Stimulated activated CD8-positive, alpha-beta memory T cell treated with anti-CD3 and anti-CD28 coated beads, Interleukin-4, amount 100 ng/mL, for 4 hours (primary cell): Measurements from ENCODE around the gene LCN12.
A peak's percentile ranks its signal among the peaks of the same experiment; 100 is the strongest.

Source experiments
- DNase-seq, 2 donors: peaks; one replicate each; pipeline ENCODE4 v3.0.0-alpha.2; 2020; ENCODE audit warnings: low read depth in 2 of 2, low spot score in 1 of 2

LCN12 gene

DNA sequence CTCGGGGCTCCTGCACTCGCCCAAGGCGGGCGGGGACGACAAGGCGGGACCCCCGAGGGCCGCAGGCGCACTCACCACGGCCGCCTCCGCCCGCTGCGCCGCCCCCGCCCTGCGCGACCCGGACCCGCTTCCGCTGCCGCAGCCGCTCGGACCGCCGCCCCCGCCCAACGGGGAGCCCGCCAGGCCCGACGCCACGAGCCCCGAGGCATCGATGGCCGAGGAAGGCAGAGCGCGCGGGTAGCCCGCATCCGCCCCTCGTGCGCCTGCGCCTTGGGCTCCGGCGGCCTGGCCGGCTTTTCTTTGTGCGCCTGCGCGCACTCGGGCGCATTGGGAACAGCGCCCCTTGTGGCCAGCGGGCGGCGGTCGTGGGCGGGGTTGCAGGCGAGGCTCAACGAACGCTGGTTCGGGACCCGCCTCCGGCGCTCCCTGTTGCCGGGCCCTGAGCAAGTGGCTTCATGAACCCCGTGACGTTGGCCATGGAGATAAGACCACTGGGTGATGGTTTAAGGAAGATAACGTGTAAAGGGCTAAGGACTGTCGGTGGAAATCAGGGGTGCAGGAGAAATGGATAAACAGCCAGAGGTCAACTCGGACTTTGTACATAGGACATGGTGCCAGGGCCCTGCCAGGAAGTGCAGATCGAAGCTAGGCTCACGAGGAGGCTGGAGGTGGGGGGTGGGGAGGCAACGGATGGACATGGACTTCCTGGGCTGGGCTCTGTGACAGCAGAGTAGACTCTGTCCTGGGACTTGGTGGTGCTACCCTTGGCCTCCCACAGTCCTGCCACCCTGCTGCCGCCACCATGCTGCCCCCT lies 7.3 kb upstream of the LCN12 start, which contains the start of the genes C8G and FBXW5:
TSS of gene C8G (plus strand) at position 725 of the 814 bp plus-strand sequence. CDS start at position 803, 78 bp downstream.
TSS of gene FBXW5 (minus strand) at position 220 of the 814 bp plus-strand sequence. CDS start 655 bp downstream, outside the sequence.
- DNase-seq = peak; percentile 78 to 82

DNA sequence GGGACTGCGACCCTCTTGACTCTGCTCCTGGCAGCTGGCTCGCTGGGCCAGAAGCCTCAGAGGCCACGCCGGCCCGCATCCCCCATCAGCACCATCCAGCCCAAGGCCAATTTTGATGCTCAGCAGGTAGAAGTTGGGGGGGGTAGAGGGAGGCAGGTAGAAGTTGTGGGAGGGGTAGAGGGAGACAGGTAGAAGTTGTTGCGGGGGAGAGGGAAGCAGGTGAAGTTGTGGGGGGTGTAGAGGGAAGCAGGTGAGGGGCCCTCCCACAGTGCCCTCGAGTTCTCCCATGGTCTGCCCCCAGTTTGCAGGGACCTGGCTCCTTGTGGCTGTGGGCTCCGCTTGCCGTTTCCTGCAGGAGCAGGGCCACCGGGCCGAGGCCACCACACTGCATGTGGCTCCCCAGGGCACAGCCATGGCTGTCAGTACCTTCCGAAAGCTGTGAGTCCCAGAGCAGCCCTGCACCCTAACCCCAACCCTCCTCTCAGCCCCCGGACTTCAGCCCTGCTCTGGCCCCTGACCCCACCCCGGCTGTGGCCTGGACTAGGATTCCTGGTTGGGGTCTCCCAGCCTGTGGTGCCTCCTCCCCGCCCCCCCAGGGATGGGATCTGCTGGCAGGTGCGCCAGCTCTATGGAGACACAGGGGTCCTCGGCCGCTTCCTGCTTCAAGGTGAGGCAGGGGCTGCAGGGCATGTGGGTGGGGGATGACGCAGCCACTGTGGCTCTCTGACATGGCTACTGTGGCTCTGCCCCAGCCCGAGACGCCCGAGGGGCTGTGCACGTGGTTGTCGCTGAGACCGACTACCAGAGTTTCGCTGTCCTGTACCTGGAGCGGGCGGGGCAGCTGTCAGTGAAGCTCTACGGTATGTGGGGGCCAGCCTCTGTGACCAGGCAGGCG lies 6.5 kb upstream of the LCN12 start:
- no peak for DNase-seq

DNA sequence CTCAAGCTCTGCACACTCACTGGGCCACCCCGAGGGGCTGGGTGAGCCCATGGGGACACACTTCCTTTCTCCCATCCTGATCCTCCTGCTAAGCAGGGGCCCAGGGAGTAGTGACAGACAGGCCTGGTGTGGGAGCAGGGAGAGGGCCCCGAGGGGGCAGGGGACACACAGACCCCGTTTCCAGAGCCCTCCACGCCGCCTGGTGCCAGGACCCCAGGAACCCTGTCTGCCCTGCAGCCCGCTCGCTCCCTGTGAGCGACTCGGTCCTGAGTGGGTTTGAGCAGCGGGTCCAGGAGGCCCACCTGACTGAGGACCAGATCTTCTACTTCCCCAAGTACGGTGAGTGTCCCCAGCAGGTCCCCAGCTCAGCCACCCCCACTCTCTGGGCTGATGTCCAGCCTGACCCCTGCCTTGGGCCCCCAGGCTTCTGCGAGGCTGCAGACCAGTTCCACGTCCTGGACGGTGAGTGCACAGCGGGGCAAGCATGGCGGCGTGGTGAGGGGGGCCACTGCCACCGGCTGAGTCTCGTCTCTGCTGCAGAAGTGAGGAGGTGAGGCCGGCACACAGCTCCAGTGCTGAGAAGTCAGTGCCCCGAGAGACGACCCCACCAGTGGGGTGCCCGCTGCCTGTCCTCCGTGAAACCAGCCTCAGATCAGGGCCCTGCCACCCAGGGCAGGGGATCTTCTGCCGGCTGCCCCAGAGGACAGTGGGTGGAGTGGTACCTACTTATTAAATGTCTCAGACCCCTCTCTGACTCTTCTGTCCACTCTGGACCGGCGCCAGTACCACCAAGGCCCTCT lies 5.6 kb upstream of the LCN12 start:
- DNase-seq = no peak

DNA sequence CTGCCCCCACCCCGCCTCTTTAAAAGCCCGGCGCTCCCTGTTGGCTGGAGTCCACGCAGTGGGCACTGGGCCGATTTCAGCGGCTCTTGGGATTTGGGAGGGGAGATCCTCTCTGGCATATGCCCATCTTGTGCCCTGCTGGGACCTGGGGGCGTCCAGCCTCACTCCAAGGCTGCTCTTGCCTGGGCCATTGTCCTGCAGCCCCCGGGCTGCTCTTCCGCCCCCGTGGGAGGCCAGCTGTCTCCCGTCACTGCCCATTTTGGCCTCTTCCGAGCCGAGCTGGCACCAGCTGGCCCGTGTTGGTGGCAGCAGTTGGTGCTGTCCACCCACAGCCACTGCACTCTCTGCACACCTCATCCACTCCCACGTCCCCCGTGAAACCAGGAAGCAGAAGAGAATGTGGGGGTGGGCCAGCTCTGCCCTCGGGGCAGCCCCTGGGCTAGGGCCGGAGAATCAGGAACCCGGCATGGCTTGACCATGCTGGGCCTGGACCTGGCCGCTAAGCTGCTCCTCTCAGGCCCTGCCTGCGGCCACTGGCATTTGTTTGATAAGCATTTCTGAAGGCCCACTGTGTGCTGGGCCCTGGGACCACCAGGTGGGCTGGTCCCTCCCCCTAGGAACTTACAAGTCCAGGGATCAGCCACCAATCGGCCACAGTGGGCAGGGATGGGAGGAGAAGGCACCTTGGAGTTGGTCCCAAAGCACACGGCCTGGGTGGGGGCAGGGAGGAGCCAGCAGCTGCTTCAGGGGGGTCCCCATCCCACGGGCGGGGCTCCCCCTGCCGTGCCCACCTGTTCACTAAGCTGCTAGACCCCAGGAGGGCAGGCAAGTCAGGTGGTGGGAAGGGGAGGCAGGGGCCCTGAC lies 4.8 kb upstream of the LCN12 start:
- no peak for DNase-seq

DNA sequence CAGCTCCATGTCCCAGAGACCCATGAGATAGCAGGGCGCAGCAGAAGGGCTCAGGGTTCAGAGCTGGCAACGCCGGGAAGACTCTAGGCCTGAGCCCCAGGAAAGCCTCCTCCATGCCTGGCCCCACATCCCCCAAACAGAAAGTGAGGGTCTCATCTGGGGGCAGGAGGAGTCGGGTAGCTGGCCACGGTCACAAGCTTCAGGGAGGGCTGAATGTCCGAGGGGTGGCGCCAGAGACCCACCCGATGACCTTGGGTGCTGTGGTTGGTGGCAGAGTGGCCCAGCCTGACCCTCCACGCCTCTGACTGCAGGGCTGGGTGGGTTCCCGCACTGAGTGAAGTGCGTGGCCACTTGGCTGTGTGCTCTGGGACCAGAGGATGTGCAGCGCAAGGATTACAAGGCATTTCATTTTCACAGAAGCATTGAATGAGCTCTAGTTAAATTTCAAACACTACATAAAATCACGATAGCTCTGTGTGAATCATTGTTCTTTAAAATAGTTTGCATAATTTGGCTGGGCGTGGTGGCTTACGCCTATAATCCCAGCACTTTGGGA lies 4.0 kb upstream of the LCN12 start:
- DNase-seq = no peak

DNA sequence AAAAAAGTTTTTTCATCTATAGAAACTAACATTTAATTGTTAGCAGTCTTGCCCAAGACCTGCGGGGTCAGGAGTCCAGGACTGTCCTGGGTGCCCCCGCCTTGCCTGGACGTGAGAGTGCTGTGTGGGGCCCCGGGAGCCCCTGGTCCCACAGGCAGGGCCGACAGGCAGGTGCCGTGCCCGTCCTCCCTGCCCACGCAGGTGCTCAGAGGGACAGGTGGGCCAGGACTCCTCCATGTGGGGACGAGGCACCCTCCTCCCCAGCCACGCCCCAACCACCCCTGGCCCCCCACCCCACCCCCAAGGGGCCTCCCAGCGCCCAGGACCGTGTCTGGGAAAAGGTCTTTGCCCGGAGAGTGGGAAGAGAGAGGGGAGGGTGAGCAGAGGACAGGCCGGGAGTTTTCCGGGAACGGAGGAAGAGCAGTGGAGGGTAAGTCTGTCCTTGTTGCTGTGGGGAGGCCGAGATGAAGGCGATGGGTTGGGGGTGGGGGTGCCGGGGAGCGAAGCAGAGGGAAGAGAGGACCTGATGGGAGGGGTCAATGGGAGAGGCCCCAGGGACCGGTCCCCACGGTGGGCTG lies 2.7 kb upstream of the LCN12 start:
- DNase-seq = no peak

DNA sequence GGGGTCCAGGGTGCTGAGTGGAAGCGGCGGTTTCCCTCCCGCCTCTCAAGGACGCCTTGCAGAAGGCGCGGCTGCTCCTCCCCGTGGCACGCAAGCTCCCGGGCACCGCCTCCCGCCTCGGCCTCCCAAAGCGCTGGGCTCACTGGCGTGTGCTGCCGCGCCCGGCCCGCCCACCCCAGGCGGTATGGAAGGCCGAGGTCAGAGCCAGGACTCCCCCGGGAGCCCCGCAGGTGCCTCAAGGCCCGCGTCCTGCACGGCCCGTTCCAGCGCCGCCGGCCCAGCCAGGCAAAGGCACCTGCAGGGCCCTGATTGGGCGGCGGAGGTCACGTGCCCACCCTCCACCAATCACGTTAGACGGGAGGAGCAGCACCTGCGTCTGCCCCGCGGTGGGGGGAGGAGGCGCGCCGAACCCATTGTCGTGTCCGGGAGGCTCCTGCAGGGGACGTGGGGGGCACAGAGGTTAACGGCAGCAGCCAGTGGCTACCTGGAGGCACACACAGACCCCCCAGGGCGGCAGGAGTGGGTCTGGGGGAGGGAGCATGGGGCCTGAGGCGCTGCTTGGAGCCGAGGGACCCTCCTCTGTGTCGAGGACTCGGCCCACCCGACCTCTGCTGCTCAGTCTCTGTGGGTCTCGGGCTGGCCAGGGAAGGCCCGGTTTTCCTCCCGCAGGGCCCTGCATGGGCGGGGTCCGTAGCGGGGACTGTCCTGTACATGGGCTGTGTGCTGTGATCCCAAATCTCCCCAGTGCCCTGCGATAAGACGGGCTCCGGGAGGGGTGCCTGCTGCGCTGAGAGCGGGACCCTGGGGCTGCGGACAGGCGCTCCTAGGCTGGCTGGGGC lies 2.0 kb upstream of the LCN12 start:
- peak; percentile 93 to 95 for DNase-seq

DNA sequence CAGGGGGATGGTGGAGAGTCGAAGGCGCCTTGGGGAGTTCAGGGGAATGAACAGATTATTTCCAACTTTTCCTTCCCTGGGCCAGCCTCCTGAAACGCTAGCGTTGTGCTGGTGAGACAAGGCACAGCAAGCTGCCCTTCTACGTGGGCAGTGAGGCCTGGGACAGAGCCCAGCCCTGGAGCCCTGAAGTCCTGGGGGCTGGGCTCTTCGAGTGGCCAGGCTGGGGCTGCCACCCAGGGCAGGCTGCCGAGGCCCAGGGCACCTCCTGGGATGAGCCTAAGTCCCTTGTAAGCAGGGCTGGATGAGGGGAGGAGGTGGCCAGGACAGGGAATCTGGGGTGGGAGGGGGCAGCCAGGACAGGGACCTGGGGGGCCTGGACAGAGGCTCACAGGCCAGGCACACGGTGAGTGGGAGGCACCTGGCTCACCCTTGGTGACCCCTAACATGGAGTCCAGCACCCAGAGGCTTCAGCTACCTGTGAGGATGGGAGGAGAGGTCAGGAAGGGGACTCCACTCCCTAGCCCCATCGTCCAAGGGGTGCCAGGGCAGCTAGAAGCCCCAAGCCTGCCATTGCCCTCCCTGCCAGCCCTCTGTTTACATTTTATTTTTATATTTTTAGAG lies 1.3 kb upstream of the LCN12 start:
- DNase-seq = no peak

DNA sequence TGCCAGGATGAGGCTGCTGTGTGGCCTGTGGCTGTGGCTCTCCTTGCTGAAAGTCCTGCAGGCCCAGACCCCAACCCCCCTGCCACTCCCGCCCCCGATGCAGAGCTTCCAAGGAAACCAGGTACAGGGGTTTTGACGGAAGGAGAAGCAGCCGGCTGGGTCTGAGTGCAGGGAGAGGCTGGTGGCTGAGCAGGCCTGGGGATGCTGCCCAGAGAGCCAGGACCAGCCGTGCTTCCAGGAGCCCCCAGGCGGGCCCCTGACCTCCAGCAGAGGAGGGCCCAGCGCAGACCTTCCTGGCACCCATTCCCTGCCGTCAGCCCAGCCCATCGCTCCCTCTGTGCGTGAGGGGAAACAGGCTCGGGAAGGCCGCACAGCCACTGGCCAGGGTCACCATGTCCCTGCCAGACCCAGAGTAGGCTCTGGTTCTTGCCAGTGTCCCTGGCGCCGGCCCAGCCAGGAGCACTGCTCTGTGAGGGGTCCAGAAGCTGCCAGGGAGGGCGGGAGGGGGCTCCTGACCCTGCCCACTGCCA lies 313 bp downstream of the LCN12 start:
- no peak for DNase-seq

DNA sequence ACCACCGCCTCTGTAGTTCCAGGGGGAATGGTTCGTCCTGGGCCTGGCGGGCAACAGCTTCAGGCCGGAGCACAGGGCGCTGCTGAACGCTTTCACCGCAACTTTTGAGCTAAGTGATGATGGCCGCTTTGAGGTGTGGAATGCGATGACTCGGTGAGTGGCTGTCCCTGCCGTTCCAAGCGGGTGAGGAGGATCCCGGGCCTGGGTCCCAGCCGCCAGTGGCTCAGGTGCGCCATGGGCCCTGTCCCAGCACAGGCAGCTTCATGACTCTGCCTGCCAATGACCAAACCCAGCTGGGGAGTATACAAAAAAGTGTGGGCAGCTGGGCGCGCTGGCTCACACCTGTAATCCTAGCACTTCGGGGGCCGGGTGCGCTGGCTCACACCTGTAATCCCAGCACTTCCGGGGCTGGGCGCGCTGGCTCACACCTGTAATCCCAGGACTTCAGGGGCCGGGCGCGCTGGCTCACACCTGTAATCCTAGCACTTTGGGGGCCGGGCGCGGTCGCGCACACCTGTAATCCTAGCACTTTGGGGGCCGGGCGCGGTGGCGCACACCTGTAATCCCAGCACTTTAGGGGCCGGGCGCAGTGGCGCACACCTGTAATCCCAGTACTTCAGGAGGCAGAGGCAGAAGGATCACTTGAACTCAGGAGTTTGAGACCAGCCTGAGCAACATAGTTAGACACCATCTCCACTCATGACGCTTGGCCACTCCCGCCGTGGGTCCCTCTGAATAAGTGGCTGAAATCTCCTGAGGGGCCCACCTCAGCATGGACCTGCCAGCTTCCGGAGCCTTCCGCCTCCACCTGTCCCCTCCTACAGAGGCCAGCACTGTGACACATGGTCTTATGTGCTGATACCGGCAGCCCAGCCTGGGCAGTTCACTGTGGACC lies 1.1 kb downstream of the LCN12 start:
- DNase-seq = no peak

DNA sequence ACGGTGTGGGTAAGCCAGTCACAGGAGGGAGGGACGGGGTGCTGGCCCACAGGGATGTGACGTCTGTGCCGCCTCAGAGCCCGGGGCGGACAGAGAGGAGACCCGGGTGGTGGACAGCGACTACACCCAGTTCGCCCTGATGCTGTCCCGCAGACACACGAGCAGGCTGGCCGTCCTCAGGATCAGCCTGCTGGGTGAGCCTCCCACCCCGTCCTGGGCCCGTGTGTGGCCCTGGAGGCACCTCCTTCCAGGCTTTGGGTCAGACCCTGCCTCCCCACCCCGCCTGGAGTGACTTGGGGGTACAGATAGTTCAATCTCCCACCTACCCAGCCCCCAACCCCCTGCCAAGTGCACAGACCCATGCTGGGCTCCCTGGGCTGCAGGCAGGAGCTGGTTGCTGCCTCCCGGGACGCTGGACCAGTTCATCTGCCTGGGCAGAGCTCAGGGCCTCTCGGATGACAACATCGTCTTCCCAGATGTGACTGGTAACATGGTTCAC lies 1.7 kb downstream of the LCN12 start:
- DNase-seq = no peak

DNA sequence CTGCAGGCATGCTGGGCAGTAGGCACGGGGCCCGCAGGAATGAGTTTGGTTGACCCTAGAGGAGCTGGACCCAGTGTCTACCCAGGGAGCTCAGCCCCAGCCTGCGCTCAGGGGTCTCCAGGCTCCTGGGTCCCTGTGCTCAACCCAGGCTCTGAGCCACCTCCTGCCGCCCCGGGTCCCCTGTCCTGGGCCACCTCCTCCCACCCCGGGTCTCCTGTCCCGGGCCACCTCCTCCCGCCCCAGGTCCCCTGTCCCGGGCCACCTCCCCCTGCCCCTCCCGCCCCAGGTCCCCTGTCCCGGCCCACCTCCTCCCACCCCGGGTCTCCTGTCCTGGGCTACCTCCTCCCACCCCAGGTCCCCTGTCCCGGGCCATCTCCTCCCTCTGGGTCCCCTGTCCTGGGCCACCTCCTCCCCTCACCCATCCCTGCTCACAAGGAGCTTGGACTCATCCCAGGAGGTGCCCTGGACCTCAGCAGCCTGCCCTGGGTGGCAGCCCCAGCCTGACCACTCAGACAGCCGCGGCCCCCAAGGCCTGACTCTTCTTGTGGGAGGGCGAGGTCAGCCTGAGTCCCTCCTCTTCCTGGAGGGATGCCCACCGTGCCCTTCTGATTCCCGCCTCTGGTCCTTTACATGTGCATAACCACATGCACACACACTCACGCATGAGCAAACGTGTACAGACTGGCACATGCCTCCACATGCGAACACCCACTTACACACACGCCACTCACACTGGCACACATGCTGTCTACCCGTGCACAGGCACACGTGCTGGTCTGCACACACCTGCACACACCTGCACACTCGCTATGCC lies 2.4 kb downstream of the LCN12 start:
- no peak for DNase-seq

DNA sequence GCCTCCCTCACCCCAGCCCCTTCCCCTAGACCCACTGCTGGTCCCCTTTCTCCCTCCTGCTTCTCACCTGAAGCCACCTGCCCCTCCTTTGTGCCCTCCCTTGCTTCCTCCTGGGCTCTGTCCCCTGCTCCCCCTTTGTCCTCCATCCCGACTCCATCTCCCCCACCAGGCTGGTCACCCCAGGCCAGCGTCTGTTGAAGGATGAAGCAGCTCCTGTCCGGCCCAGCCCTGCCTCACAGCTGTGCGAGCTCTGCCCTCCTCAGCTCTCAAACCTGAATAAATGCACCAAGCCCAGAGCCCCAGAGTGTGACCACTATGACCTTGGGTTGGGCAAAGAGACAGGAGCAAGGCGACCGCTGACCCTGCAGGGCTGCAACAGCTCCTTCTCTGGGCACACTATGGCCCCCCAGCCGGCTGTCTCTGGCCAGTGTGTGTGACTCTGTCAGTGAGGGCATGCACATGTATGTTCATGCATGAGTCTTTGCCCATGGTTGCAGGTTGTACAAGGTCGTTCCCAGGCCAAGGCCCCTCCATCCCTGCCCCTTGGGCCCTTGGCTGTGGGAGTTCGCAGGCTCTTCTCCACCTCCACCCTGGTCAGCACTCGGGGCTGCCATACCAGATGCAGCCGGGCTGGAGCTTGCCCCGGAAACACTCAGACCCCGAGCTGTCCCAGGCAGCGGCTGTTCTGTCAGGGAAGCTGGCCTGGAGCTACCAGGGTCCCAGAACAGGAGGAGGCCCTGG lies 3.3 kb downstream of the LCN12 start:
- DNase-seq = no peak

DNA sequence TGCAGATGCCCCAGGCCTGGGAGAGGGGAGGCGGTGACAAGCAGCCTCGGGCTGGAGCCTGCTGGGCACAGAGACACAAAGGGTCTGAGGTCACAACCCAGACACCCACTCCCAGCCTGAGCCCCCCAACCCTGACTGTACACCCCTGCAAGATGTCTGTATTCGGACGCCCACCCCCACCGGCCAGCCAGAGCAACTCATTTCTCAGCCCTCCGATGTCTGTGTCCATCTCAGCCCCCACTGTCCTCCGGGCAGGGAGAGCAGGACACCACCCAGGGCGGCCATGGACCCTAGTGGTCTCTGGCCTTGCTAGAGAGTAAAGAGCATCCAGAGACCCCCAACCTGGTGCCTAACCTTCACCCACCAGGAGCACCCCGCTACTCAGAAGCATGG lies 3.9 kb downstream of the LCN12 start:
- DNase-seq = no peak

DNA sequence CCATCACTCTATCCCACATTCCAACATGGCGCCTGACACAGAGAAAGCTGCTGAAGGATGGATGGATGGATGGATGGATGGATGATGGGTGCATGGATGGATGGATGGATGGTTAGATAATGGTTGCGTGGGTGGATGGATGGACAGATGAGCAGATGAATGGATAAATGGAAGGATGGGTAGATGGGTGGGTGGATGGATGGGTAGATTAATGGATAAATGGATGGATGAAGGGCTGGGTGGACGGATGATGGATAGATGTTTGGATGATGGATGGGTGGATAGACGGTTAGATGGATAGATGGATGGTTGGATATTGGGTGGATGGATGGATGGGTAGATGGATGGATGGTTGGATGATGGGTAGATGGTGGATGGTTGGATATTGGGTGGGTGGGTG lies 4.5 kb downstream of the LCN12 start:
- no peak for DNase-seq
